AG20443 (cell line): Measurements from ENCODE around the gene BBS2.
A peak's percentile ranks its signal among the peaks of the same experiment; 100 is the strongest.

Experiments
- DNase-seq: peaks from one replicate; pipeline ENCODE4 v3.0.0; 2012; ENCODE audit warnings: low spot score, mixed read lengths

BBS2 gene

GRCh38 chr16:56519459-56520250 is at the start of gene BBS2:
TSS of gene BBS2 (minus strand) at chr16:56520024. CDS start at chr16:56519862, 162 bp downstream.
- DNase-seq, result peak; percentile 99

GRCh38 chr16:56564793-56565477 is 45.1 kb upstream of the BBS2 start, which contains the start of gene MT4:
TSS of gene MT4 (plus strand) at chr16:56565073. CDS start at chr16:56565129, 56 bp downstream.
- no peak for DNase-seq

GRCh38 chr16:56561126-56561525 is 41.3 kb upstream of the BBS2 start:
- DNase-seq, result no peak

GRCh38 chr16:56560447-56560846 is 40.6 kb upstream of the BBS2 start:
- no peak for DNase-seq

- no peak for DNase-seq
Observed at GRCh38 chr16:56559109-56559508, 39.3 kb upstream of the BBS2 start.

- DNase-seq, result peak; percentile 76
Observed at GRCh38 chr16:56558024-56558747, 38.4 kb upstream of the BBS2 start.

- no peak for DNase-seq
Observed at GRCh38 chr16:56554441-56554840, 34.6 kb upstream of the BBS2 start.

- DNase-seq, result peak; percentile 22
Observed at GRCh38 chr16:56551796-56552738, 32.2 kb upstream of the BBS2 start.

- DNase-seq, result no peak
Observed at GRCh38 chr16:56549744-56550385, 30.0 kb upstream of the BBS2 start.

GRCh38 chr16:56549161-56549560 is 29.3 kb upstream of the BBS2 start:
- DNase-seq, result no peak

- DNase-seq, result no peak
Observed at GRCh38 chr16:56547949-56548567, 28.2 kb upstream of the BBS2 start.

GRCh38 chr16:56547120-56547948 is 27.5 kb upstream of the BBS2 start:
- peak; percentile 52 for DNase-seq

GRCh38 chr16:56542039-56542438 is 22.2 kb upstream of the BBS2 start:
- no peak for DNase-seq

- DNase-seq, result no peak
Observed at GRCh38 chr16:56539656-56540055, 19.8 kb upstream of the BBS2 start.

- DNase-seq, result no peak
Observed at GRCh38 chr16:56538331-56538730, 18.5 kb upstream of the BBS2 start.

- DNase-seq, result no peak
Observed at GRCh38 chr16:56534847-56535383, 15.1 kb upstream of the BBS2 start.

GRCh38 chr16:56532714-56533113 is 12.9 kb upstream of the BBS2 start:
- DNase-seq, result no peak

- DNase-seq, result no peak
Observed at GRCh38 chr16:56530872-56531271, 11.0 kb upstream of the BBS2 start.

- DNase-seq, result peak; percentile 61
Observed at GRCh38 chr16:56525236-56525635, 5.4 kb upstream of the BBS2 start.

GRCh38 chr16:56520251-56520577 is 390 bp upstream of the BBS2 start:
- DNase-seq, result no peak
